CD4-positive, alpha-beta T cell treated with Interleukin-1 beta for 1 hour (primary cell): ENCODE results near the gene DSG3.

ENCODE experiments used
- DNase-seq, 2 donors: peaks; one replicate each; pipeline ENCODE4 v3.0.0-alpha.2; 2020 to 2022

DSG3 gene

DNA sequence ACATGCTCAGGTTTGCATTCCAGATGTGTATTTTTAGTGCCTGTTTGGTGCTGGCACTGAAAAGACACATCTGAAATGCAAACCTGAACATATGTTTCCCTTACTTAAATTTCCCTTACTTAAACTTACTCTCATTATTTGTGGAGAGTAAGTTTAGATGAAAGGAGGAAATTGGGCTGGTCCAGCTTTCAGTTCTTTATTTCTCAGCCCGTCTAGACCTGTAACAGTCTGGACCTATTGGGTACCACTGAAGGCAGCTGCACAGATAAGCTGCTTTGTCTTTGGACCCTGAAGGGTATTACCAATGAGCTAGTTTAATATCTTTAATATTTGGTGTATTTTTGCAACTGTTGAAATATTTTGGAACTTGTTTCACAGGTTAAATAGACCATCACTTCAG is 17.0 kb upstream of the DSG3 start:
- DNase-seq: no peak

GRCh38 chr18:31432316-31432715 is 15.2 kb upstream of the DSG3 start:
- no peak for DNase-seq

GRCh38 chr18:31436825-31437224 is 10.7 kb upstream of the DSG3 start:
- no peak for DNase-seq

DNA sequence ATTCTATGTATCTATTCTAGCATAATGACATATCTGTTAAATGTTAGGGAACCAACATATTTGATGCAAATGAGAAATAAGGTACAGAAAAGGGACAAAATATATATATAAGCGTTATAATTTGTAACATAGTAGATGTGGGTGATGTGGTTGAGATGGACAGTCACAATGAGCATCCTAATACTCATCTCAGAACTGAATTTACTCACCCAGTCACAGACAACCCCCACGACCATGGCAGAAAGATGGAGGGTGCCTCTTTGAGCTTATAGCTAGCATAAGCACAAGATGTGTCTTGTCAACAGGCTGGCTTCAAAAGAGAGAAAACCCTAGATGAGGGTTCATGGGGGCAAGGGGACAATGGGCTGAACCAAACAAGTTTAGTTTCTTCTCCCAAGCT is 9.1 kb upstream of the DSG3 start:
- DNase-seq: no peak

GRCh38 chr18:31439807-31440325 is 7.7 kb upstream of the DSG3 start:
- DNase-seq: no peak

- DNase-seq: no peak
Observed at GRCh38 chr18:31440787-31441186, 6.8 kb upstream of the DSG3 start.

GRCh38 chr18:31441493-31441892 is 6.0 kb upstream of the DSG3 start:
- DNase-seq: no peak

DNA sequence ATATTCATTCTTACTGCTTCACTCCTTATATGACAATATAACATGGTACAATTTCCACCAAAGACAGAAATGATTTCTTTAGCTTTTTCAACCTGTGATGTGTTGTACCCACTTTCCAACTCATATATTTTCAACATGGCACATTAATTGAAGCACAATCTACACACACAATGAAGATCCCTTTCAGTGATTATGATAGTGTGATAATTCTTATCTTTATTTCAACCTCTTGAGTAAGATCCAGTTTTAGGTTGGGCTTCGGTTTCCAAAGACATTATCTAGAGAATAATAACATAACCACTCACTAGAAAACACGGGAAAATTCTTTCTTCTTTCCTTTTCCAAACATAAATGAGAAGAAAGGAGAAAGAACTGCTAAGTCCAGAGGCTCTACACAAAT is 3.4 kb upstream of the DSG3 start:
- no peak for DNase-seq

- DNase-seq: no peak
Observed at GRCh38 chr18:31445908-31446307, 1.6 kb upstream of the DSG3 start.

GRCh38 chr18:31446854-31447253 is 687 bp upstream of the DSG3 start:
- DNase-seq: no peak

- DNase-seq: no peak
Observed at GRCh38 chr18:31450409-31450808, 2.9 kb downstream of the DSG3 start.

- no peak for DNase-seq
Observed at GRCh38 chr18:31451625-31452024, 4.1 kb downstream of the DSG3 start.

DNA sequence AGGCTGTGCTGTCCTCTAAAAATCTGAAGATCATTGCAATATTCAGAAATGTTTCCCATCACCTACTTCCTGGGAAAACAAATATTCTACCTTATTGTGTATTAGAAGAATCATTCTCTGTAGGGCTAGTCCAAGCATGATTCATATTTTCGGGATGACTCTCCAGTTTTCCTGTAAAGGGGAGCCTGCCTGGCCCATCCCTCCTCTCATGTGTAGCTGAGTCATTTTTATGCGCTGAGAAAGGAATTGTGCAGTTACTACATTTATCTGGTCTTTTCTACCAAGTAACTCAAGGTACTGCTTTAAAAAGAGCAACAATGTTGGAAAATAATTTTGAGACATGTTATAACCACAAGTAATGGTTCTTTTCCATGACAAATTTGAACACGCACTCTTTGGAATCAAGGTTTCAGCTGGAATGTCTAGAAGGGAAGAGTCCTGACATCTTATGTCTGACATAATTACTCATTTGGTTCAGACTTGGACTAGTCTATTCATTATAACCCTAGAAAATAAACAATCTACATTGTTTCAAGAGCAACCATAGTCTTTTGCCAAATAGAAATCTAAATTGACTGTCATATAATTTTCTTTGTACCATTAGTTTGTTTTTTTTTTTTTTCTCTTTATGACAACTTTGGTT is 6.6 kb downstream of the DSG3 start:
- no peak for DNase-seq

GRCh38 chr18:31469629-31470028 is 22.1 kb downstream of the DSG3 start:
- DNase-seq: no peak

GRCh38 chr18:31478688-31479087 is 31.1 kb downstream of the DSG3 start:
- no peak for DNase-seq

- DNase-seq: no peak
Observed at GRCh38 chr18:31482051-31482450, 34.5 kb downstream of the DSG3 start.

DNA sequence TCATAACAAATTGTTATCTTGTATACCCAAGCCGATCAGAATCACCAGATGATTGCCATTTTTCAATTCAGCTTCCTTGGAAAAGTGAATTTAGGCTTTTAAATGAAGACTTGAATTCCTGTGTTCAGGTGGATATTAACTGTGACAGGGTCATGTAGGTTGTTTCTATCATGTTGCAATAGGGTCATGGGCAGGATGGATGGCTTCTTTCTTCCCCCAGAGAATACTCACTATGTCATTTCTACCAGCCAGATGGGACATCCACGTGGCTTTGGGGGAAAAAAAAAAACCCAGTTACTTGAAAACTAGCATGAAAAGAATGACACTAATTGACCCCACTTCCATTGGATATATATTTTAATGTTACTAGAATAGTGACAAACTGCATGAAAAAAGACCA is 35.9 kb downstream of the DSG3 start:
- DNase-seq: no peak

DNA sequence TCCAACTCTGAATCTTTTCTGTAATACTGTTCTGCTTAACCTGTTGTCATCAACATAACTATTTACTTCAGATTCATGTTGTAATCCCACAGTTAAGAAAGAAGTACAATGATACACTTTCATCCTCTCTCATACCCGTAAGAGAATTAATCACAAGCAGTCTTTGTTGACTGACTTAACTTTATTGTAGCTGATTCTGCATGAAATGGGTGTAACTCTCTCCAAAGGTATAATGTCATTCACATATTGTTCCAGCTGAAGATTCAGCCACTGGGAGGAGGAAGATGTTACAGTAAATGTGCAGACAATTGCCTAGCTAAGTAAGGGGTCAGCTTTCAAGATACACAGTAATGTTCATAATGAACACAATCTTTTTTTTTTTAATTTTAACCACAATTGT is 36.9 kb downstream of the DSG3 start:
- DNase-seq: no peak

- DNase-seq: no peak
Observed at GRCh38 chr18:31486165-31486564, 38.6 kb downstream of the DSG3 start.

DNA sequence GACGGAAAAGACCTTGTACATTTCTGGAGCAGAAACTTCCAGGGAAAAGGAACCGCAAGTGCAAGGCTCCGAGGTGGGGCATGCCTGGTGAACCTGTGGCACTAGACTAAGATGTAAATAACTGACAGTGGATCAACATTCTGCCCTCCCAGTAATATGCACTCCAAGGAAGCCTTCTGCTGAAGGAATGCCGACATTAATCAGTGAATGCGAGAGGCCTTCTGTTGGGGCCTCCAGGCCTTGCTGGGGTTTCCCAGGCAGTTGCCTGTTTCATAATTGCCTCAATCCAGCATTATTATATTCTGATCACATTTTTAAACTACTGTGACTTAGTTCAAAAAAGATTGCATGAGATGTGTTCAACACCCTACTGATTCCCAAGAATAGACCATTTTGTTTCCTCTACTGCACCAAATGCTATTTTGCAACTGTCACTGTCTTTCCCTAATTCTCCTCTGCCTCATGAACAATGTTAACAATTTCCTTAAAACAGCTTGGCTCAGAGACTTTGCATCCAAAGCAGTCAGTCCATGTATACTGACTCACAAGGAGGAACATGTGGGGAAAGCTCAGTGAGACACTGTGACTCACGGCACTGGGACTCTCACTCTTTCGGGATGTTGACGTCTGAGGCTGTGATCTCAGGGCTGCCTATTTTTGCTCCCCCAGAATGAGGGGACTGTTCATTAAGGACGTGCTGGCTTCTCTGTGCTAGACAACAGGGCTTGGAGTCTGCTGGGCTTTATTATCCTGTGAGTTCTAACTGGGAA is 39.9 kb downstream of the DSG3 start:
- DNase-seq: no peak

- DNase-seq: no peak
Observed at GRCh38 chr18:31489311-31489710, 41.8 kb downstream of the DSG3 start.

DNA sequence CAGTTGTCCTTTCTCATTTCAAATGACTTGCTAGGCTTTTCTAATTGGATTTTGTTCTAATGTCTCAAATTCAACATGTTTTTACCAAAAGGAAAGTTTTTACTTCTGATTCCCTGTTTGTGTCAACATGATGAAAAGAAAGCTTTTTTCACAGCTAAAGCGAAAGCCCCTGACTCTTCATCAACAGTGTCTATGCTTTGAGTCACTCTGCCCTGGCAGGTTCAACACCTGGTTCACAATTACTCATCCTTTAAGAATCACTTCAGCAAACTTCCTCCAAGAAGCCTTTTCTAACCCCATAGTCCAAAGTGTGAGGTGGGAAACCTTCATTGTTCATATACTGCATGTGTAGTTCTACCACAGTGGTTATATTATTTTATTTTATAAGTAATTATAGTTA is 42.8 kb downstream of the DSG3 start:
- no peak for DNase-seq

DNA sequence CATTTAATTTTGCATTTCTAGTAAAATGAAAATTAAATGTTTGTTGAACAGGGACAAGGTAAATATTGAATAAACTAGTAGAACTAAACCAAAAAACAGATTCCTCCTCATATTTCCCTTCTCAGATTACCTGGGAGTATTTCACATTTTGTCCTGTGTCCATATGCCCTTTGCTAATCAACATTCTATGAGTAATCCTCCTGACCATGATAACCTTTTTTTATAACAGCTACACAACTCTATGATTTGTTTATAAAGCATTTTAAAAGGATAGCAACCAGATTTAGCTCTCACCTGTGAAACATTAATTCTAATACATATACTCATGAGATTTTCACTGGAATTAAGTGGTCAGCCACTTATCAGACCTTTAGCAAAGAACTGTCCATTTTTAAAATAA is 43.3 kb downstream of the DSG3 start:
- DNase-seq: no peak

DNA sequence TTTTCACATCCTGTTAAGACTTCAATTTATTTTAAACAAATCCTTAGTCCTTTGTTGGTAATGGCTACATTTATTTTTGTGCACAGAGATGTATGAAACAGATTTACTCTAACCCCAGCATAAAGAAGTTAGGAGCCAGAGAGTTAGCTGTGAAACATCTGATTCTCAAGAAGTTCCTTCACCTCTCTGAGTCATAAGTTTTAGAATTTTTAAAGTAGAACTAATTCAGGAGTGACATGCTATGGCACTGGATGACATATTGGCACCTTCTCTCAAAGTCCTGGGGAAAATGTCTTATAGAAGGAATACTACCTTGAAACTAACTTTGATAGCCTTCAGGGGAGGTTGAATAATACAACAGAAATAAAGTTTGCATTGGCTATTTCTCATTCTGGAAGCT is 44.0 kb downstream of the DSG3 start:
- no peak for DNase-seq

GRCh38 chr18:31492671-31493070 is 45.1 kb downstream of the DSG3 start:
- DNase-seq: no peak
